NCI-H2227 (cell line): ENCODE measurements around the gene NTNG2.
A peak's percentile ranks its signal among the peaks of the same experiment; 100 is the strongest.

ENCODE experiments used
- DNase-seq: peaks from one replicate; lab custom pipeline; 2025; ENCODE audit not compliant: unreplicated experiment; lab: John Stamatoyannopoulos, UW

Gene NTNG2

GRCh38 chr9:132200706-132201105 is 38.8 kb downstream of the NTNG2 start:
- no peak for DNase-seq

GRCh38 chr9:132201139-132201538 is 39.3 kb downstream of the NTNG2 start:
- peak; percentile 6 for DNase-seq

GRCh38 chr9:132201780-132202703 is 40.2 kb downstream of the NTNG2 start:
- peak; percentile 19 for DNase-seq

DNA sequence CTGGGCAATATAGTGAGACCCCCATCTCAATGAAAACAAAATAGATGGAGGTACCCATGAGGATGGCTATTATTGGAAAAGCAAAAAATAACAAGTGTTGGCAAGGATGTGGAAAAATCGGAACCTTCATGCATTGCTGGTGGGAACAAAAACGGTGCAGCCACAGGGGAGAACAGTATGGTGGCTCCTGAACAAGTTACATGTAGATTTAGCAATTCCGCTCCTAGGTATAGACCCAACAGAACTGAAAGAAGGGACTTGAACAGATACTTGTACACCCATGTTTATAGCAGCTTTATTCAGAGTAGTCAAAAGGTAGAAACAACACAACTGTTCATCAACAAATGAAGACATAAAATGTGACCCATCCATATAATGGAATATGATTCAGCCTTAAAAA is 43.0 kb downstream of the NTNG2 start:
- no peak for DNase-seq

DNA sequence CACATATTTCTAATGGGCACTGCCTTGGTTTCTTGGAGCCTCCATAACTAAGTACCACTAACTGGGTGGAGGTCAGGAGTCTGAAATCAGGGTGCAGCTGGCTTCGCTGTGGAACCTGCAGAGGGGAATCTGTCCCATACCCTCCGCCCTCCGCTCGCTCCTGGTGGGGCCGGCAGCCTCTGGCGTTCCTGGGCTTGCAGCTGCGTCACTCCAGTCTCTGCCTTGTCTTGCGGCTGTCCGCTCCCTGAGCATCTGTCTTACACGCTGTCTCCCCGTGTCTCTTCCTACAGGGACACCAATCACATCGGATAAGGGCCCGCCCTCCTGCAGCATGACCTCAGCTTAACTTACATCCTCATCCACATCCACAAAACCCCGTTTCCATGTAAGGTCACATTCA is 45.4 kb downstream of the NTNG2 start:
- no peak for DNase-seq

DNA sequence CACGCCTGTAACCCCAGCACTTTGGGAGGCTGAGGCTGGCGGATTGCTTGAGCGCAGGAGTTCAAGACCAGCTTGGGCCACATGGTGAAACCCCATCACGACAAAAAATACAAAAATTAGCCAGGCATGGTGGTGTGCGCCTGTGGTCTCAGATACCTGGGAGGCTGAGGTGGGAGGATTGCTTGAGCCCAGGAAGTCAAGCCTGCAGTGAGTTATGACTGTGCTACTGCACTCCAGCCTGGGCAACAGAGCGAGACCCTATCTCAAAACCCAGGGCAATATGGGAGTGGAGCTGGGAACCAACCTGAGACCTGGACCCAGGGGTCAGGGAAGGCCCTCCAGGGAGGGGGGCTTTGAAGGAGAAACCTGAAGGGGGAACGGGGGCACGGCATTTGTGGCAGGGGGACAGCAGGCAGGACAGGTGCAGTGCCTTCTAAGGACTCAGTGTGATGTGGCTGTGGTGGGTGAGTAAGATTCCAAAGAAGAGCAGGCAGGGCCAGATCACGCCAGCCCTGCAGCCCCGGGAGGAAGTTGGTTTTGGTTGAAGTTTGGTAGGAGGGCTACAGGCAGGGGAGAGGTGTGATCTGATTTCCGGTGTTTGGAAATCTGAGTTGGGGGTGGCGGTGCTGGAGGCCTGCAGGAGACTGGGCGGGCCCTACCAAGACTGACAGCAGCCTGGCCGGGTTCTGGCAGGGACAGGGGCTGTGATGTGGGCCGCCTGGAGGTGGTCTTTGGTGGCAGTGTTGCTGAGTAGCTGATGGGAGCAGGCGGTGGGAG is 46.2 kb downstream of the NTNG2 start:
- no peak for DNase-seq

DNA sequence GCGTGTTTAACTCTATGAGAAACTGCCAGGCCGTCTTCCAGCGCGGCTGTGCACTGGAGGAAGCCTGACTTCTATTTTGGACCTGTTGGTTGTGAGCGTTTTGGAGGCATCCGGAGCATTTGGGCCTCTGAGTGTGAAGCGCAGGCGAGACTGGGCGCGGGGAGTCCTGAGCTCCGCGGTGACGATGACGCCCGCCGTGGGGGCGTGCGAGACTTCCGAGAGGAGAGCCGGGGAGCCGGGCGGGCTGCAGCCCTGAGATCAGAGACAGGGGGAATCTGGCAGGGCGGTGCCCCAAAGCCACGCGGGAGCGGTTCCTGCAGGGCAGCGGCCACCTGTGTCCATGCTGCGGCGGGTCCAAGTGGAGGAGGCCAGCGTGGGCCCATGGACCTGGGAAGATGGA is 47.4 kb downstream of the NTNG2 start:
- DNase-seq, result no peak

- DNase-seq, result no peak
These were observed 48.8 kb downstream of the NTNG2 start for GRCh38 chr9:132210472-132211145.

DNA sequence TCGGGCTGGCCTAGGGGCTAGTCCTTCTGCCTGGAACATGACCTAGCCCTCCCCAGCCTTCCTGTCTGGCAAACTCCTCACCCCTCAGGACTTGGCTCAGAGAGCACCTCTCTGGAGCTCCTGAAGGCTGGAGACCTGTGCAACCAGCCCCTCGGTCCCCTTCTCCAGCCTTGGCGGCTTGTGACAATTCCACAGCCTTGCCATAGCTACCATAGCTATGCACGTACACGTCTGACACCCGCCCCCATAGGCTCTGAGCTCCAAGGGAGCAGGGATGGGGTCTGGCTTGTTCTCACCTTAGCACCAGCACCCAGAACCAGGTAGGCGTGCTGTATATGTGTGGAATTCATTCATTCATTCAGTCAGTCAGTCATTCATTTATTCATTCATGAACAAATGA is 49.7 kb downstream of the NTNG2 start:
- DNase-seq, result no peak

- peak; percentile 40 for DNase-seq
These were observed 52.3 kb downstream of the NTNG2 start for GRCh38 chr9:132214027-132214622.

- no peak for DNase-seq
These were observed 55.2 kb downstream of the NTNG2 start for GRCh38 chr9:132216861-132217619.

GRCh38 chr9:132218208-132218607 is 56.4 kb downstream of the NTNG2 start:
- no peak for DNase-seq

GRCh38 chr9:132221941-132222340 is 60.1 kb downstream of the NTNG2 start:
- no peak for DNase-seq

- DNase-seq, result no peak
These were observed 62.8 kb downstream of the NTNG2 start for GRCh38 chr9:132224645-132225044.

- no peak for DNase-seq
These were observed 64.9 kb downstream of the NTNG2 start for GRCh38 chr9:132226571-132227430.

- DNase-seq, result no peak
These were observed 66.2 kb downstream of the NTNG2 start for GRCh38 chr9:132228062-132228461.

- no peak for DNase-seq
These were observed 68.7 kb downstream of the NTNG2 start for GRCh38 chr9:132230605-132231004.

- DNase-seq, result no peak
These were observed 69.3 kb downstream of the NTNG2 start for GRCh38 chr9:132231019-132231701.

- no peak for DNase-seq
These were observed 70.7 kb downstream of the NTNG2 start for GRCh38 chr9:132232522-132232921.
